Stimulated activated naive CD4-positive, alpha-beta T cell (primary cell): ENCODE results near the gene TCEANC.
A peak's percentile ranks its signal among the peaks of the same experiment; 100 is the strongest.
"Not testable (repeated sequence)": the region's sequence is repeated elsewhere in the genome, so short reads cannot be mapped to it uniquely, and the experiment has no call there.

Experiments
- DNase-seq, 6 experiments: peaks; one replicate each; lab custom pipeline; 2025; lab: John Stamatoyannopoulos, UW

Gene TCEANC, protein sequence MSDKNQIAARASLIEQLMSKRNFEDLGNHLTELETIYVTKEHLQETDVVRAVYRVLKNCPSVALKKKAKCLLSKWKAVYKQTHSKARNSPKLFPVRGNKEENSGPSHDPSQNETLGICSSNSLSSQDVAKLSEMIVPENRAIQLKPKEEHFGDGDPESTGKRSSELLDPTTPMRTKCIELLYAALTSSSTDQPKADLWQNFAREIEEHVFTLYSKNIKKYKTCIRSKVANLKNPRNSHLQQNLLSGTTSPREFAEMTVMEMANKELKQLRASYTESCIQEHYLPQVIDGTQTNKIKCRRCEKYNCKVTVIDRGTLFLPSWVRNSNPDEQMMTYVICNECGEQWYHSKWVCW

DNA sequence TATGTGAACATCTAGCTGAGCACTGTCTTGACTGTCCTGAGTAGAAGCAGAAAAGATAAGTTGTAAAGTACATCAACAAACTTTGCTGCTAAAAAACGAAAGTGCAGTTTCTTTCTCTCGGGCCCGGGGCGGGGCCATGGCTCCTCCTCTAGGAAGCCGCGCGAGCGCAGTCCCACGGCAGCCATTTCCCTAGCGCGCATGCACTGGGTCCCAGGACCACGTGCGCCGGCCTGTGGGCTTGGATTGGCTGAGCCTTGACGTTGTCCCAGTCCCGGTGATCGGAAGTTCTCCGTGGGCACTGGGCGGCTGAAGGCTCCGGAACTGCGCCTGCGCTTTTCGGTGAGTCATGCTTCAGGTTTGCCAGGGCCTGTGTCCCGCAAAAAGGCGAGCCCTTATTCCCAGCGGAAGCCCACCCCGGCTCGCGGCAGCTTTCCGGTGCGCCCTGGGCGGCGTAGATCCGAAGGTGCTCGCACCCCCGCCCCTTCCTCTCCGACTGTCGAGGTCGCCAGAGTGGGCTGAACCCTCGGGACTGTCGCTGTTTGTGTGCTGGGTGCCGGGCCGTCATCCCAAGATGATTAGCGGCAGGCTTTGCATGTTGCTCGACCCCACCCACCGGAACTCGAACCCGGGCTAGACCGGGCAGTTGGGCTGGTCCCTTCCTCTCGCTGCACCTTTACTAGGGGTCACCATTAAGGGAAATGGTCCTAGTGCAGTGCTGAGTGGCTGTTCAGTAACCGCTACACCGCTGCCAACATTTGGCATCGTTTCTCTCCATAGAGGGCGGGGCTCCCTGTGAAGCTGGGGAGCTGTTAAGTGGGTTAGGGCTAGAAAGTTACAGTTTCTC is at the start of gene TCEANC:
TSS of gene TCEANC (plus strand) at position 292 of the 844 bp plus-strand sequence. CDS start 9,368 bp downstream, outside the sequence.
- peak; percentile 89 to 96 (median 92) for DNase-seq

DNA sequence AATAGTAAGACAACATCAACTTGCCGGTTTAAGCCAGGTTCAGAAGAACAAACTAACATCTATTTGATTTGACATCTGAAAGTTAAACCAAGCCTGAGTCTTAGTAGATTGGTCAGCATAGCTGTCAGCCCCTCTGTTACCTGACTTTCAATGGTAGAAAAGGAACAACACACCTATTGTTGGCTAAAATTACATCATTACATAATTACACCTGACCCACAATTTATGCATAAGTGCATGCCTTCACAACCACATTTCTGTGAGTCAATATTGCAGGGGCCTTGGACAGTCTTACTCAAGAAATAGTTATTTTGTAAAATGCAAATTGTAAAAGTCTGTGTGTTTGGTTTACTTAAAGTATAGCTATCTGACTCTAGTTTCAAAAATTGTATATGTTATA is 47.3 kb upstream of the TCEANC start:
- DNase-seq = no peak

DNA sequence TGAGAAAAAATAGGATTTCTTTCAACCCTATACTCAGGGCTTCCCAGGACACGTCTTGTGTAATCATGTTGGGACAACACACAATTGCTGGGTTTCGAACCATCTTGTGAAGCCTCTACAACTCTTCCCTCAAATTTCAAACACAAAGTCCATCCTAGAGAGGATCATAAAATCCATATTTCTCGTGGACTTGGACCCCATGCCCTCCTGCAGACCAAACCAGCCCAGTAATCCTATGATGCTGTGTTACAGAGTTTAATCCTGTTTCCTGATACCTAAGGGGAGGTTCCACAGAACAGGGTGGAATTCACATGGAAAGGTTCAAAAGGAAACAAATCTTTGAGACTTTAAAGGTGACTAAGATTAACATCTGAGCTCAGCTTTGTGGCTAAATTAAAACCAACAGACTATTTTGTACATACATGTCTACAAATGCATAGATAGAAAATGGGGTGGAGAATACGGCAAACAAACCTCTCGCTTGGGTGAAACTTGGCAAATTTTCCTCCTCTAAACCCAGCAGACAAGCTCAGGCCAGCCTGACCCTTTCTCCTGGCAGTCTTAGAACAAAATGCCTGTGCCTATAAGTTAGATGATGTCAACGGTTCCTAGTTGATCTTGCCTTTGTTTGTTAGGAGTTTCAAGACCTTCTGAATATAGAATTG is 45.5 kb upstream of the TCEANC start:
- DNase-seq = no peak

DNA sequence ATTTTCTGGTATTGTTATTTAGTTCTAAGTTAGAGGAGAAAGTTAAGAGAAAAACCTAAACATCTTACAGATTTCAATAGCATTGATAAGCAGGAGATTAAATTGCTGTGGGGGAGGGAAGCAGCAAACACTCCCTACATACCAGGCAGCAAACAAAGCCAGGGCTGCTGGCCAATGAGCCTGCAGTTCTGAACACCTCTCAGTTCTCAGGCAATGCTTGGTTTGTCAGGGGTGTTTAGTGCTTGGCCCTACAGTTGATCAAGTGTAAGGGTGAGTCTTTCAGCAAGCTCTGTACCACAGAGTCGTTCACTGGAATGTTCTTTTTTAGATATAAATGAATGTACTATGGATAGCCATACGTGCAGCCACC is 45.0 kb upstream of the TCEANC start:
- no peak for DNase-seq

DNA sequence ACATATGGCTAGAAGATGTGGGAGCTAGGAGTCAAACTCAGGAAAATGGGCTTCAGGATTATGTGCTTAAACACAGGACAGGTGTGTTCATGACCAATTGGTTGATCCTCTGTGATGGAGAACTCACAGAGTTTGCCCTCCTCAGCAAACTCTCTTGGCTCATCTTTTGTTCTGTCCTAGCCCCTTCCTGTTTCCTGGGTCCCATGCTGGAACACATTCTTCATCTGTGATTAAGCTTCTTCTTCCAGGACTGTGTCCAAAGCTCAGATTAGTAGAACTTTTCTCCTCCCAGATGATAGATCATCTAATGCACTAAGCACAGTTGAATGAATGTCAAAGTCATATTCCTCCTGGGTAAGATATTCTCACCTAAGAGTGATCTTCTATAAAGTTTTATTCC is 38.8 kb upstream of the TCEANC start:
- DNase-seq = no peak

DNA sequence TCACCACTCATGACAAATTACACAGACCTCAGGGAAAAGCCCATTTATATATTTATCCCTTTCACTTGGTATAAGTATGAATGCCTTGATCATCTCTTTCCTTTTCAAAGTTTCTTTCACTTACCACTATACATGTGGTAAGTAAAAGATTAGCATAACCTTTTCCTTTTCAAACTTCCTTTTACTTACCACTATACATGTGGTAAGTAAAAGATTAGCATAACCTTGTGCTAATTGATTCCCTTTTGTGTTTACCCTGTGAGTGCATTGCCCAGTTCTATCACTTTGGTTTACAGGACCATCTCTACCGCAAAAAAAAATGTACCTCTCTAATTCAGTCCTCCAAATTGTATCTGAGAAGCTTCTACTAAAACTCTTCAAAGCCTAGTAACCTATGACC is 32.7 kb upstream of the TCEANC start:
- DNase-seq = no peak

DNA sequence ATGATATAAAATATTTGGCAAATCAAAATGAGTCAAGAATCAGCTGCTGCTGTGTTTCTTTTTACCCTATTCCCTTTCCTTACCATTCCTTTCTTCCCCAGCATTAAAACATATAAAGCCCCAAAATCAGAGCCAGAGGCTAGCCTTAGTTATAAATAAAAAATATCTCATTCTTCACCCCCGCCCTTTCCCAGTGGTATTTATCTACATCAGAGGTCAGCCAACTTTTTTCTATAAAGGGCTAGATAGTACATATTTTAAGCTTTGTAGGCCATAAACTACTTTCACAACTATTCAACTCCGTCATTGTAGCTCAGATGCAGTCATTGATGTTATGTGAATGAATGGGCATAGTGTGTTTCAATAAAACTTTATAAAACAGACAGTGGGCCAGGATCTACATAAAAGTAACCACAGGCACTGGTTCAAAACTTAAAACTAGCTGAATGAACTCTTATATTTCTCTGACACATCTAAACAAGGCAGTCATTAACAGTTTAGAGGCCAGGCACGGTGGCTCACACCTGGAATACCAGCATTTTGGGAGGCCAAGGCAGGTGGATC is 30.5 kb upstream of the TCEANC start:
- DNase-seq = no peak

DNA sequence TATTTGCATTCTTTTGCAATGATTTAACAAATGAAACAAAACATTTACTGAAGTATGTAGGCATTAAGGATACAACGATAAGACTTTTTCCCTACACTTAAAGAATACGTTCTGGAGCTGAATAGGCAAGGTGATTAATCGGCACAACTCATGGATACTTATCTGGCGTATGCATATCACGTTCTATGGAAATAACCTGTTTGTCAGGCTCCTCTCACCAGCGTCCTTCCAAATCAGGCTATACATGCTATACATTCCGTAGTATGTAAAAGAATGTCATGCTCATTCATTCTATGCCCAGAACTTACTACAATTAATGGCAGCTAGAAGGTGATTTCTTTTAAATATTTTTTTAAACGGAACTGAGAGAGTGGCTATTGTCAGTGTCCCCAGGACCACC is 25.6 kb upstream of the TCEANC start:
- DNase-seq = no peak

DNA sequence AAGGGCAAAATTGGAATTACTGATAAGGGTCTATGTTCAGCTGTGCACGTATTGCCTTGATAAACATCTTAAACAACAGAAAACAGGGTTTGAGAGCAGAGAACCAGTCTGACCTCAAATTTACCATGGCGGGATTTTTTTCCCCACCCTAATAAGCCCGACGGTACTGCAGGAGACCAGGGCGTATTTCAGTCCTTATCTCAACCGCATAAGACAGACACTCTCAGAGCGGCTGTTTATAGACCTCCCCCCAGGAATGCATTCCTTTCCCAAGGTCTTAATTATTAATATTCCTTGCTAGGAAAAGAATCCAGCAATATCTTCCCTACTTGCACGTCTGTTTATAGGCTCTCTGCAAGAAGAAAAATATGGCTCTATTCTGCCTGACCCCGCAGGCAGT is 15.7 kb upstream of the TCEANC start:
- not testable (repeated sequence) for DNase-seq

DNA sequence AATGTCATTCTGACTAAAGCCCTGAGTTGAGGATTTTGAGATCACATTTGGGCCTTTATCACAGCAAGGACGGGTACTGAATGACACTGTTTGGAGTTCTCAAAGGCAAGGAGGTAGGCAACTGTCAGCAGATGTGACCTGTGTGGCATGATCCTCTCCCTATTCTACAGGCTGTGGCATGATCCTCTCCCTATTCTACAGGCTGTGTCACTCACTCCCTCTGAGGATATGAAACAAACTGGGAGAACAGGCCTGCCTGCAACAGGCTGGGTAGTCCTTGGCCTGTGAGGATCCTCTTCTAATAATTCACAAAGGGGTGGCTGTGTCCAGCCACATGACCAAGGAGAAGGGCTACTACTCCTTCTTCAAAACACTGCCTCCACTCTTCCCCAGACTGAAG is 14.9 kb upstream of the TCEANC start:
- DNase-seq = no peak

DNA sequence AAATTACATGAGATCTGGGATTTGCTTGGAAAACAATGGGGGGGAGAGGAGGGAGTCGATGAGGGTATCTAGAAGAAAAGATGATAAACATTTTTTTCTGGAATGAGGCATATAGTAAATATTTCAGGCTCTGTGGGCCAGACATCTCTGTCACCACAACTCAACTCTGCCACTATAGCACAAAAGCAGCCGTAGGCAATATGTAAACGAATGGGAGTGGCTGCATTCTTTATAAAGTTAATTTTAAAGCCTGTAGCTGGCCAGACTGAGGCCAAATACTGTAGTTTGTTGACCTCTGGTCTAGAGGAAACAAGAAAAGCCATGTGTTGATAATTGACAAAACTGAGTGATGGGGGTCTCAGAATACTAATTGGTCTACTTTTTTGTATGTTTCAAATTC is 14.1 kb upstream of the TCEANC start:
- no peak for DNase-seq

DNA sequence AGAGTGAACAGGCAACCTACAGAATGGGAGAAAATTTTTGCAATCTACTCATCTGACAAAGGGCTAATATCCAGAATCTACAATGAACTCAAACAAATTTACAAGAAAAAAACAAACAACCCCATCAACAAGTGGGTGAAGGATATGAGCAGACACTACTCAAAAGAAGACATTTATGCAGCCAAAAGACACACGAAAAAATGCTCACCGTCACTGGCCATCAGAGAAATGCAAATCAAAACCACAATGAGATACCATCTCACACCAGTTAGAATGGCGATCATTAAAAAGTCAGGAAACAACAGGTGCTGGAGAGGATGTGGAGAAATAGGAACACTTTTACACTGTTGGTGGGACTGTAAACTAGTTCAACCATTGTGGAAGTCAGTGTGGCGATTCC is 11.3 kb upstream of the TCEANC start:
- DNase-seq = not testable (repeated sequence)

DNA sequence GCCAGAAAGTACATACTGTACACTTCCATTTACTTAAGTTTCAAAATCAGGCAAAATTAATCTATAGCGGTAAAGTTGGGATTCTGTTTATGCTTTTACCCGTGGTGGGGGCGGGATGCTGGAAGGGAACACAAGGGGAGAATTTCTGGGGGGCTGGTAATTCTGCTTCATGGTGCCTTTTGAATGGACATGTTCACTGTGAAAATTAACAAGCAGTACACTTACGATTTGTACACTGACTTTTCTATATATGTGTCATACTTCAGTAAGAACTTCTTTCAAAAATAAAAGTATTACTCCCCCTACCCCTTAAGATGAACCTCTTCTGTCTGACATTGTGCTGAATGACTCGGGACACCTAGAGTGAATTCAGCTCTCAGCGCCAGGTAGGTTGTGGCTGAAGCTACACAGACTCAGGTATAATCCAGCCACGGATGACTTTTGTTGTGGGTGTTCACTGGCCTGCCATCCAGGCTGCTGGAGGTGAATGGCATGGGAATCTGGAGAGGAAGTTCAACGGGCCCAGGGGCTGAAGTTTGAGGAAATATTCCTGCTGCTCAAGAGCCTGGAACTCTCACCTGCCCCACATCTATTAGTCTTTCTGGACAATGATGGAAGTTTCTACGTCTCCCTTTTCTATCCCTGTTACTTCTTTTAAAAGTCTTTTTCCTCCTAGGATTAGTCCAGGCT is 7.3 kb upstream of the TCEANC start:
- no peak for DNase-seq

DNA sequence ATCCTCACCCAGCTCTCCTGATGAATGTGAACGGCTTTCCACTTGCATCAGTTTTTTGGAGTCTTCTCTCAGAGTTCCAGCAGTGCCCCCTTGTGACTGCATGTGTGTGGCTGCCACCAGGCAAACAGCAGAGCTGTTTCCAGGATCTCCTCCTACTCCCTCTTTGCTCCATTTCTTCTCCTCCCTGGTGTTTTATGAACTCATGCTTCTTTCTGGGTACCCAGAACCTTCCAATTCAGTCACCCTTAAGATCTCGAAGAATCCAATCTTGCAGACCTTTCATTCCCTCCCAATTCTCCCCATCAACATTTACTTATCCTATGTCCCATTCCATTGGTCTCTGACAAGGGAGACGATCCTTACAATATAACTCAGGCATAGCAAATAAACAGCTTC is 6.8 kb upstream of the TCEANC start:
- peak in 3 of 6 experiments; percentile 0 to 22 (median 5) for DNase-seq

DNA sequence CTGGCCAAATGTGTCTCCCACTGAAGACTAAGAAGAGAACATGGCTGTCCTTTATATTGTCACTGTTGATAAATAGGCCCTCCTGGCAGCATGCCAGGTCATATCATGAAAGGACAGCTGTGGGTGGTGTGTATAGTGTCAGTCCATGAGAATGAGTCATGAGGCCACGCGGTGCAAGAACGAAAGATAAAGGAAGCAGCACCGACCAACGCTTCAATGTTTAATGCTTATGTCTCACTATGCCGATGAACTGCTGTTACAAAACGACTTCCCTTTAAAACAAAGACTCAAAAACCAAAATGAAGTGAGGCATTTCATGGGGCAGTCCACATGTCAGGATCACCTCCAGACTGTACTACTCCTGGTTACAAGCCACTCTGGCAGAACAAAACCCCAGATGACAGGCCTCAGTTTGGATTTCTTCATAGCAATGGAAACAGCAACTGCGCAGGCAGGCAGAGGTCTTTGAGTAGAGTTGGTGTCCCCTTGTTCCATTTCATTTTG is 5.2 kb upstream of the TCEANC start:
- peak in 2 of 6 experiments; percentile 8 to 22 for DNase-seq

DNA sequence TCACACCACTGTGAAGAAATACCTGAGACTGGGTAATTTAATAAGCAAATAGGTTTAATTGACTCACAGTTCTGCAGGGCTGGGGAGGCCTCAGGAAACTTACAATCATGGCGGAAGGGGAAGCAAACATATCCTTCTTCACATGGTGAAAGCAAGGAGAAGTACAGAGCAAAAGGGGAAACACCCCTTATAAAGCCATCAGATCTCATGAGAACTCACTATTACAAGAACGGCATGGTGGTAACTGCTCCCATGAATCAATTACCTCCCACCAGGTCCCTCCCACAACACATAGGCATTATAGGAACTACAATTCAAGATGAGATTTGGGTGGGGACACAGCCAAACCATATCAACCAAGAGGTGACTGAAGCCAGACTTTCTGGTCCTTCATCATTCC is 4.6 kb upstream of the TCEANC start:
- not testable (repeated sequence) for DNase-seq

DNA sequence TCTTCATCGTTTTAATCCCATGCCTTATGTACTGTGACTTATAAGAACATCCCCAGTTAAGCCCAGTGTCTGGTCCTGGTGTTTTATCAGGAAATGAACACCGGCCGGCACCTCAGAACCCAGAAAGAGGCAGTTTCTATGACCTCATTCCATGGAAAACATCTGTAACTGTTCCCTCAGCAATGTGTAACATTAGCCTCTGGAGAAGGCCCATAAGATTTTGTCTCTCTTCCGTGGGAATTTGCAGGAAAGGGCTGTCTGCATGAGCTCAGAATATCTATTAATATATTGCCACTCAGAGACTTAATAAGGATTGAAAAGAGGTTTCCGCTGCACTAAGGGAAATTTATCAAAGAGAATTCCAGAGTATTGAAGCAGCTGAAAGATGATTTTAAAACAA is 3.1 kb upstream of the TCEANC start:
- no peak for DNase-seq

DNA sequence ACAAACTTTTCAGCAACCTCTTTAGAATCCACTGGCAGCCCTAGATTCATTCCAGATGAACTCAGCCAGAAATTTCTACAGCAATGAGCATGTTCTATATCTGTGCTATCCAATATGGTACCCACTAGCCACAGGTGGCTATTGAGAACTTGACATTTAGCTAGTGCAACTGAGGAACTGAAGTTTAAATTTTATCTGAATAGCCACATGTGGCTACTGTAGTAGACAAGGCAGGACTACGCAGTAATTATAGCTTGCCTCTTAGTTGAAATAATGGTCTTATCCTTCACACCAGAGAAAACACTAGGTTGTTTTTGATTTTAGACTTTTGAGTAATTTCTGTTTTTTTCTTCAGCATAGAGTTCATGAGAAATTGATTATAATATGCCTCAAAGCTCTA is 2.6 kb upstream of the TCEANC start:
- DNase-seq = no peak

DNA sequence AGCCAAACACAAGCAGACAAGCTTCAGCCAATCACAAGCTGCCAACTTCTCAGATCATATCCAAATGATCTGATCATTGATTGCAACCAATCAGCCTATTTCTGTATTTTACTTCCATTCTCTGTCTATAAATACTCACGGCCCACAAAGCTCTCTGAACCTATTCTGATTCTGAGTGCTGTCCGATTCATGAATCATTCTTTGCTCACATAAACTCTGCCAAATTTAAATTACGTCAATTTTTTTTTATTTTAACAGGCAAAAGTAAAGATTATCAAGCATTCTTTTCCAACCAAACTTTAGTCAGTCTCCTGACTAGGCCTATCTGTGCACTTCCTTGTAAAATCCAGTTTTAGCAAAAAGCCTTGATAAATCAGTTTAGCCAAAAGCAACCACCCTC is 1.8 kb upstream of the TCEANC start:
- DNase-seq = no peak

DNA sequence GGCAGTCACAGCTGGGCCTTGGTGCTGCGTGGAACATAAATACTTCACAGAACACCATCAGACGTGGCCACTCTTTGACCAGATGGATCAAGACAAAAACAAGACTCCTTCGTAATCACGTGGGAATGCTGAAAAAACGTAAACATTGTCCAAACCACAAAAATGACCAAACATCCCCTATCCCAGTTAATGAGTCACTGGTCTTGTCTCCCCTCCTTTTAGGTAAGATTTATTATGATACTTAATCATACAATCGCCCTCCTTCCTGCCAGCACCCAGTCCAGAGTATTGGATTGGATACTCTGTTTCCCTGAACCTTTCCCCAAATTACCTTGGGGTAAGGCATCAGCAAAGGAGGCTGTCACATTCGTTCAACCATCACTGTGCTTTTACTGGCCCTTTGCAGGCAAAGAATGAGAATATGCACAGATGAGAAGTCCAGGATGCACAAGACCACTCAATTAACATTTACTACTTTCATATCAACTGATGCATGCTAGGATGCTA is 601 bp upstream of the TCEANC start:
- no peak for DNase-seq

DNA sequence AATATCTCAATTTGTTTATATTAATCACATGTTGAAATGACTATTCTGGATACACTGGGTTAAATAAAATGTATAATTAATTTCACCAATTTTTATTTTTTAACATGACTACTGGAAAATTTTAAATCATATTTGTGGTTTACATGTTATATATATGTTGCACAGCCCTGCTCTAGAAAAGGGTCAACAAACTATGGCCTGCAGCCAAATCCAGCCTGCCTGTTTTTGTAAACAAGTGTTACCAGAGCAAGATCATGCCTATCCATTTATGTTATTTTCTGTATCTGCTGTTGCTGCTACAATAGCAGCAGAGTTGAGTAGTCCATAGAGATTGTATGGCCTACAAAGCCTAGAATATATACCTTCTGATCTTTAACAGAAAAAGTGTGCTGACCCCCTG is 1.2 kb downstream of the TCEANC start:
- no peak for DNase-seq
